Measurements from ENCODE around the gene COX7B. TPM values are rescaled to one million over a fixed set of nuclear protein-coding genes. Genes with fewer than 3 reads are reported as not detected.

The COX7B gene
- 142 and 197 TPM in 2 replicates for total RNA-seq

GRCh38 chrX:77899081-77899828, at the start of gene COX7B:
COX7B (plus strand) TSS chrX:77899468; CDS start chrX:77899554, 86 bp downstream.

GRCh38 chrX:77894921-77895886, 4.1 kb upstream of the COX7B start, which contains the start of gene MAGT1:
MAGT1 (minus strand) TSS chrX:77895435; CDS start chrX:77895410, 25 bp downstream.

GRCh38 chrX:77910108-77910840, 11.0 kb downstream of the COX7B start, which contains the start of gene ATP7A:
ATP7A (plus strand) TSS chrX:77910693; CDS start chrX:77971642, 60,949 bp downstream.

Other genes starting within 250 kb of the COX7B start
- 65.3 and 97.3 TPM in 2 replicates for gene ATRX, start 113.3 kb upstream of the COX7B start, total RNA-seq
- gene MAGT1, start 4.0 kb upstream of the COX7B start, total RNA-seq, result 195 and 241 TPM in 2 replicates
- 17.8 and 22.1 TPM in 2 replicates for gene ATP7A, start 11.2 kb downstream of the COX7B start, total RNA-seq
- gene PGAM4, start 70.2 kb downstream of the COX7B start, total RNA-seq, result not detected in 2 replicates
- gene PGK1, start 204.8 kb downstream of the COX7B start, total RNA-seq, result 756 and 903 TPM in 2 replicates
- 6.0 and 9.0 TPM in 2 replicates for gene TAF9B, start 240.2 kb downstream of the COX7B start, total RNA-seq

All from smooth muscle cell of the pulmonary artery (primary cell).